SU-DHL-6 (cell line): ENCODE measurements around the gene ENOX1.

Source experiments
- H2AFZ ChIP-seq: fragments of 200-600 bp; sonication (generic); 2 replicates; pipeline ENCODE4 v1.6.1; 2014; ENCODE audit warnings: low read depth, mild to moderate bottlenecking, moderate library complexity, mixed read lengths, antibody characterized with exemption, low read length; ENCODE audit not compliant: severe bottlenecking
- H3F3A ChIP-seq: fragments of 200-600 bp; shearing (Covaris generic); 2 replicates; pipeline ENCODE4 v1.6.0; 2016; ENCODE audit warnings: antibody characterized with exemption, mild to moderate bottlenecking; ENCODE audit not compliant: insufficient read depth
- H3K27ac ChIP-seq: fragments of 200-600 bp; sonication (generic); 2 replicates; pipeline ENCODE4 v1.5.1; 2016; ENCODE audit warnings: low read depth, mild to moderate bottlenecking, low read length, moderate library complexity, mixed read lengths
- H3K27me3 ChIP-seq: fragments of 200-600 bp; sonication (generic), shearing (Covaris generic); 2 replicates; pipeline ENCODE4 v1.6.0; 2014; ENCODE audit warnings: mild to moderate bottlenecking, low read length
- H3K36me3 ChIP-seq: fragments of 200-600 bp; sonication (generic); 2 replicates; pipeline ENCODE4 v1.6.1; 2014; ENCODE audit warnings: mild to moderate bottlenecking, low read length, mixed read lengths
- H3K4me2 ChIP-seq: fragments of 300-600, 200-600 bp; shearing (Covaris generic), sonication (generic); 2 replicates; pipeline ENCODE4 v1.6.0; 2014; ENCODE audit warnings: low read length, low read depth, mild to moderate bottlenecking; ENCODE audit not compliant: poor library complexity, severe bottlenecking
- H3K4me3 ChIP-seq: fragments of 200-600 bp; sonication (generic); 2 replicates; pipeline ENCODE4 v1.5.1; 2014; ENCODE audit warnings: antibody characterized with exemption, low read length, mild to moderate bottlenecking, mixed read lengths; ENCODE audit not compliant: insufficient read depth, poor library complexity, severe bottlenecking
- H3K79me2 ChIP-seq: fragments of 200-600 bp; sonication (generic); 2 replicates; pipeline ENCODE4 v1.6.1; 2014; ENCODE audit warnings: mild to moderate bottlenecking, low read length, moderate library complexity; ENCODE audit not compliant: insufficient read depth
- H3K9ac ChIP-seq: fragments of 200-600 bp; sonication (generic); 2 replicates; pipeline ENCODE4 v1.7.0; 2014; ENCODE audit warnings: mild to moderate bottlenecking, low read length
- H3K9me2 ChIP-seq: fragments of 200-600 bp; sonication (generic); replicated peaks from 2 replicates; pipeline ENCODE4 v1.6.1; 2014; ENCODE audit warnings: low read length; ENCODE audit not compliant: insufficient read depth
- H3K9me3 ChIP-seq: fragments of 200-600 bp; sonication (generic); 2 replicates; pipeline ENCODE4 v1.6.1; 2014; ENCODE audit warnings: low read length, mixed read lengths; ENCODE audit not compliant: insufficient read depth
- H4K20me1 ChIP-seq: fragments of 200-600 bp; sonication (generic); 2 replicates; pipeline ENCODE4 v1.6.1; 2014; ENCODE audit warnings: low read depth, mild to moderate bottlenecking, antibody characterized with exemption, low read length, moderate library complexity, mixed read lengths
- EZH2phosphoT487 ChIP-seq: fragments of 200-600 bp; sonication (generic), shearing (Covaris generic); conservative IDR thresholded peaks from 2 replicates; pipeline ENCODE4 v1.6.1; 2018; ENCODE audit warnings: mild to moderate bottlenecking, antibody characterized with exemption, low read length, moderate library complexity, mixed read lengths
- TF ChIP-seq, protein P1 (sequence below): fragments of 200-600 bp; sonication (generic); IDR thresholded peaks from one replicate; pipeline ENCODE4 v1.5.1; 2017; ENCODE audit warnings: antibody characterized with exemption, mild to moderate bottlenecking, low read length, moderate library complexity; ENCODE audit not compliant: insufficient read depth, poor library complexity, severe bottlenecking

The ENOX1 gene

DNA sequence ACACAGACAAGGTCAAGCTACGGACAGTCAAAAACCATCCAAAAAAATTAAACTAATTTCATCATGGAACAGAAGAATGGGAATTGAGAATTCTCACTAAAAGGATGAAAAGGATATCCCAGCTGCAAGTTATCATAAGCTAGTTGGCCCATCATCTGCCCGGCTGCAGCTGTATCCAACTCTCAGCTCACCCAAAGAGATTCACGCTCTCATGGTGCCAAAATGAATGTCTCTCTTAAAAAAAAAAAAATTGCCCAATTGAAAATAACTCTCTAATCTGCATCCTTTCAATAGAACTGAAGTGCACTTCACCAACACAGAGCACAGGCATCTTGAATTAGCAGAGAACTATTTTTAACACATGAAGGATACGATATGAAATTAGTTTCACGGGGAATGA lies 20.0 kb downstream of the ENOX1 start:
- H3K4me2 ChIP-seq, result no peak overlapping the region
- H3K9ac ChIP-seq, result no peak overlapping the region
- no peaks in the 10 kb centered on the region for H3K27me3 ChIP-seq
- H3K9me3 ChIP-seq, result no peaks in the 10 kb centered on the region
- no peaks in the 10 kb centered on the region for H3K79me2 ChIP-seq
- H3F3A ChIP-seq, result no peaks in the 10 kb centered on the region
- no peak overlapping the region for H3K27ac ChIP-seq
- H3K36me3 ChIP-seq, result no peaks in the 10 kb centered on the region
- no peaks in the 10 kb centered on the region for H3K9me2 ChIP-seq
- TF ChIP-seq, protein P1, sequence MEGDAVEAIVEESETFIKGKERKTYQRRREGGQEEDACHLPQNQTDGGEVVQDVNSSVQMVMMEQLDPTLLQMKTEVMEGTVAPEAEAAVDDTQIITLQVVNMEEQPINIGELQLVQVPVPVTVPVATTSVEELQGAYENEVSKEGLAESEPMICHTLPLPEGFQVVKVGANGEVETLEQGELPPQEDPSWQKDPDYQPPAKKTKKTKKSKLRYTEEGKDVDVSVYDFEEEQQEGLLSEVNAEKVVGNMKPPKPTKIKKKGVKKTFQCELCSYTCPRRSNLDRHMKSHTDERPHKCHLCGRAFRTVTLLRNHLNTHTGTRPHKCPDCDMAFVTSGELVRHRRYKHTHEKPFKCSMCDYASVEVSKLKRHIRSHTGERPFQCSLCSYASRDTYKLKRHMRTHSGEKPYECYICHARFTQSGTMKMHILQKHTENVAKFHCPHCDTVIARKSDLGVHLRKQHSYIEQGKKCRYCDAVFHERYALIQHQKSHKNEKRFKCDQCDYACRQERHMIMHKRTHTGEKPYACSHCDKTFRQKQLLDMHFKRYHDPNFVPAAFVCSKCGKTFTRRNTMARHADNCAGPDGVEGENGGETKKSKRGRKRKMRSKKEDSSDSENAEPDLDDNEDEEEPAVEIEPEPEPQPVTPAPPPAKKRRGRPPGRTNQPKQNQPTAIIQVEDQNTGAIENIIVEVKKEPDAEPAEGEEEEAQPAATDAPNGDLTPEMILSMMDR, result no peak
- TF ChIP-seq EZH2phosphoT487, result no peak
- H2AFZ ChIP-seq, result no peak overlapping the region
- H3K4me3 ChIP-seq, result no peak overlapping the region
- no peaks in the 10 kb centered on the region for H4K20me1 ChIP-seq

DNA sequence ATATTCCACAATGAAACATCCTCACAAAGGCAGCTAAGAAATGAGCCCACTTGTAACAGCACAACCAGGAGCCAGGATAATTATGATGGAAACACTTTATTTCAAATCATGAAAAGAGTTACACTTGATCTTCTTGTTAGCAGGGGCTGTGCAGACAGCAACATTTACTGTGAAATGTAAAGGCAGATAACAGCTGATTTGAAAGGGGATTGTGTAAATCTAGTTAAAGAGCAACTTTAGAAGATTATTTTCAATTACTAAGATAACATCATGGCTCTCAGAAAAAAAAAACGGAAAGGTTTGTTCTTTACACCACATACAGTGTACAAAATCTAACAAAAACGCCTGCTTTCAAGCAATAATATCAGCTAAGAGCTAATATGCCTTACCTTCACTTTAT lies 22.4 kb downstream of the ENOX1 start:
- Histone ChIP-seq H3K36me3 (no peaks in the 10 kb centered on the region), H3K27me3 (no peaks in the 10 kb centered on the region), H3K9me2 (no peaks in the 10 kb centered on the region), H3K4me2 (no peak overlapping the region), H3K4me3 (no peak overlapping the region), H3K27ac (no peak overlapping the region), H3K9me3 (no peaks in the 10 kb centered on the region), H3K9ac (no peak overlapping the region), H2AFZ (no peak overlapping the region), H4K20me1 (no peaks in the 10 kb centered on the region), H3F3A (no peaks in the 10 kb centered on the region), H3K79me2 (no peaks in the 10 kb centered on the region)
- TF ChIP-seq EZH2phosphoT487, result no peak
- TF ChIP-seq, protein P1, result no peak

DNA sequence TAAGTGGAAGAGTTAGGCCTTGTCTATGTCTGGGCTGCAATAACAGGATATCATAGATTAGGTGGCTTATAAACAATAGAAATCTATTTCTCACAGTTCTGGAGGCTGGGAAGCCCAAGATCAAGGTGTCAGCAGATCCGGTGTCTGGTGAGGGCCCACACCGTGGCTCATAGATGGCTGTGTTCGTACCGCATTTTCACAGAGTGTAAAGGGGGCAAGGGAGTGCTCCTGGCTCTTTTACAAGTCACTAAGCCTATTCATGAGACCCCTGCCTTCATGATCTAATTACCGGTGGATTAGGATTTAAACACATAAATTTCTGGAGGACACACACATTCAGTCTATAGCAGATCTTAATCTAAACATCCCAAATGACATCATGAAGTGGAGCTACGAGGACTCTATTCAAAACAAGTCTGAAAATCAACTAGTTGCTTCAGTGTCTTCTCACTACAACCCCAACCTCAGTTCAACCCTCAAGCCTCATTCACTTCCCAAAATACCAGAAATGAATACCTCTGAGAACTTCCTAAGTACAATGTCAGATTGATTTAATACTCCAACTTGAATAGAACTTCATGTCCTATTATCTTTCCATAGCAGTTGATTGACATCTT lies 23.5 kb downstream of the ENOX1 start:
- no peak overlapping the region for H3K9ac ChIP-seq
- H3K4me3 ChIP-seq, result no peak overlapping the region
- TF ChIP-seq, protein P1, result no peak
- TF ChIP-seq EZH2phosphoT487, result no peak
- no peak overlapping the region for H2AFZ ChIP-seq
- H3K9me2 ChIP-seq, result no peaks in the 10 kb centered on the region
- no peaks in the 10 kb centered on the region for H3K36me3 ChIP-seq
- no peaks in the 10 kb centered on the region for H3K79me2 ChIP-seq
- no peaks in the 10 kb centered on the region for H3F3A ChIP-seq
- no peak overlapping the region for H3K27ac ChIP-seq
- no peak overlapping the region for H3K4me2 ChIP-seq
- no peaks in the 10 kb centered on the region for H3K9me3 ChIP-seq
- no peaks in the 10 kb centered on the region for H3K27me3 ChIP-seq
- H4K20me1 ChIP-seq, result no peaks in the 10 kb centered on the region
